Cardiac muscle cell (in vitro differentiated cells and primary cell): Measurements from ENCODE around the gene GLCE. TPM values are rescaled to one million over a fixed set of nuclear protein-coding genes. Genes with fewer than 3 reads are reported as not detected.

ENCODE experiments used
- DNase-seq, 2 donors: peaks; one replicate each; pipeline versions ENCODE4 v3.0.0 to v3.0.0-alpha.2; 2010 to 2017; ENCODE audit warnings: low read depth in 1 of 2, low spot score in 1 of 2
- H3K27ac ChIP-seq: fragments of 200-600 bp; sonication (generic); 2 replicates; pipeline ENCODE4 v1.5.1; 2016
- H3K27me3 ChIP-seq: fragments of 200-600 bp; sonication (generic); 2 replicates; pipeline ENCODE4 v1.6.0; 2016; ENCODE audit warnings: control low read depth
- H3K36me3 ChIP-seq: fragments of 200-600 bp; sonication (generic); 2 replicates; pipeline ENCODE4 v1.5.1; 2016; ENCODE audit warnings: control low read depth
- H3K4me1 ChIP-seq: fragments of 200-600 bp; sonication (generic); 2 replicates; pipeline ENCODE4 v1.8.1; 2017; ENCODE audit warnings: low read depth, mild to moderate bottlenecking, mixed run types
- H3K4me3 ChIP-seq: fragments of 200-600 bp; sonication (generic); 2 replicates; pipeline ENCODE4 v1.5.1; 2016; ENCODE audit warnings: mild to moderate bottlenecking
- H3K9me3 ChIP-seq: fragments of 200-600 bp; sonication (generic); 2 replicates; pipeline ENCODE4 v1.5.1; 2017; ENCODE audit warnings: low read depth, mild to moderate bottlenecking, control low read depth
- polyA plus RNA-seq: library from polyadenylated mRNA; unstranded; fragments of >200 nt; fragmentation: Nextera tagmentation; extraction: Ambion mirVana; gene quantifications from 2 replicates; pipeline ENCODE4 v1.2.1, GENCODE V29; 2016
- total RNA-seq: library from RNA; depleted of rRNA; stranded (reverse); fragments of >200 nt; gene quantifications from 2 replicates; pipeline ENCODE4 v1.2.3, GENCODE V29; 2016
- TF ChIP-seq, protein P1 (sequence below): IDR thresholded peaks from 2 replicates; pipeline ENCODE4 v1.5.1; 2012; ENCODE audit warnings: low read depth, mild to moderate bottlenecking, low read length

The GLCE gene
- total and polyA plus RNA-seq, 2 experiments from 2014 or later, result 6.1 to 9.3 TPM

GRCh38 chr15:69145149-69145693 is 15.2 kb upstream of the GLCE start:
- H3K36me3 ChIP-seq, result no peaks in the 10 kb centered on the region

DNA sequence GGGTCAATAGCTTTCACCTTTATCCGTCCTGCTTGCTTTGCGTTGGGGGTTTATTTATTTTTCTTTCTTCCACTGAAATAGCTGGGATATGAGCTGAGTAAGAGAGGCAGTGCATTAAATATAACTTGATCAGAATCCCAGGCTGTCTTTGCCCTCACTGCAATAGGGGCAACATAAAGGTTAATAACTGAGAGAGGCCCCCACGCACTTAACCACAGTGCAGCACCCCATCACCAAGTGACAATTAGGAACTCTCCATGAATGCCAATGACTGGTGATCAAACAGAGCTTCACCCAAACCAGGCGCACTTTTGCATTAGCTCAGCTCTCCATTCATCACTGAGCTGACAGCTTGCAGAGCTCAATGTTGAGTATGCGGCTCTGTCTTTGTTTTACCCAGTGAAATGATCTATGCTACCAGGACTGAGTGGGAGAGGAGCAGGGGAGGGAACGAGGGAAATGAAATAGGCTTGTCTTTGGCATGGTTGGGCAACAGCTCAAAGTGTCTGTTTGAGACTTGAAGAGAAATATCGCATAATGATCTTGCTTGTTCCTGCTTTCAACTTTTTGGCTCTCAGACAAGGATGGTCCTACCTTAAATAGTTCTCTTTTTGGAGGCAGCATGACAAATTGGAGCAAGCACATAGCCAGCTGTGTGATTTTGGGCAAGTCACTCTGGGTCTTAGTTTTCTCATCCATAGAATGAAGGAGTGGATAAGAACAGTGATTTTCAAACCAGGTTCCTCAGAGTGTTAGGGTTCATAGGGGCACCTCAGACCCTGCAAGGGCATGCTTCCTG is 14.5 kb upstream of the GLCE start:
- Histone ChIP-seq H3K36me3 (no peaks in the 10 kb centered on the region), H3K4me3 (no peak overlapping the region), H3K9me3 (no peaks in the 10 kb centered on the region), H3K4me1 (no peaks in the 10 kb centered on the region), H3K27me3 (no peaks in the 10 kb centered on the region), H3K27ac (no peak overlapping the region)
- TF ChIP-seq, protein P1, sequence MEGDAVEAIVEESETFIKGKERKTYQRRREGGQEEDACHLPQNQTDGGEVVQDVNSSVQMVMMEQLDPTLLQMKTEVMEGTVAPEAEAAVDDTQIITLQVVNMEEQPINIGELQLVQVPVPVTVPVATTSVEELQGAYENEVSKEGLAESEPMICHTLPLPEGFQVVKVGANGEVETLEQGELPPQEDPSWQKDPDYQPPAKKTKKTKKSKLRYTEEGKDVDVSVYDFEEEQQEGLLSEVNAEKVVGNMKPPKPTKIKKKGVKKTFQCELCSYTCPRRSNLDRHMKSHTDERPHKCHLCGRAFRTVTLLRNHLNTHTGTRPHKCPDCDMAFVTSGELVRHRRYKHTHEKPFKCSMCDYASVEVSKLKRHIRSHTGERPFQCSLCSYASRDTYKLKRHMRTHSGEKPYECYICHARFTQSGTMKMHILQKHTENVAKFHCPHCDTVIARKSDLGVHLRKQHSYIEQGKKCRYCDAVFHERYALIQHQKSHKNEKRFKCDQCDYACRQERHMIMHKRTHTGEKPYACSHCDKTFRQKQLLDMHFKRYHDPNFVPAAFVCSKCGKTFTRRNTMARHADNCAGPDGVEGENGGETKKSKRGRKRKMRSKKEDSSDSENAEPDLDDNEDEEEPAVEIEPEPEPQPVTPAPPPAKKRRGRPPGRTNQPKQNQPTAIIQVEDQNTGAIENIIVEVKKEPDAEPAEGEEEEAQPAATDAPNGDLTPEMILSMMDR, result no peak
- peak; percentile 23 to 54 for DNase-seq

More at GRCh38 chr15:69145149-69145693, 15.2 kb upstream of the GLCE start:
- Histone ChIP-seq H3K9me3 (no peaks in the 10 kb centered on the region), H3K4me1 (no peaks in the 10 kb centered on the region), H3K27me3 (no peaks in the 10 kb centered on the region), H3K27ac (no peak overlapping the region), H3K4me3 (no peak overlapping the region)
- TF ChIP-seq, protein P1, result no peak
- no peak for DNase-seq

GRCh38 chr15:69146724-69147435 is 13.6 kb upstream of the GLCE start:
- H3K4me1 ChIP-seq, result no peaks in the 10 kb centered on the region
- DNase-seq, result no peak
- no peak overlapping the region for H3K27ac ChIP-seq
- no peaks in the 10 kb centered on the region for H3K36me3 ChIP-seq
- no peaks in the 10 kb centered on the region for H3K9me3 ChIP-seq
- no peak overlapping the region for H3K4me3 ChIP-seq
- H3K27me3 ChIP-seq, result no peaks in the 10 kb centered on the region
- TF ChIP-seq, protein P1, result no peak

DNA sequence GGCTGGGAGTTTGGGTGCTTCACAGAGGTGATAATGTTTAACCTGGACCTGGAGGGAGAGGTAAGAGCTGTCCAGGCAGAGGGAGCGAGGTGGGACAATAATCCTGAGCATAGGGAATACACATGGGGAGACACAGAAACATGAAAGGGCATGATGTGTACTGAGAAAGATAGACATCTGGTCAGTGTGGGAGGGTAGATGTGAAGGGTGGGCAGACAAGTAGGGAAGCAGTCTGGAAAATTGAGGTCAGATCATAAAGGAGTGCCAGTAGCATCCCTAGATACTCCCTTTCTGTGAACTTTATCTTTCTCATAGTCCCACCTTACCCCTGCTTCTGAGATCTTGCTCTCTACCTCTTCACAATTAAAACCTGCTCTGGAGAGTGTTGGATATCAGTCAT is 12.0 kb upstream of the GLCE start:
- no peak for DNase-seq
- TF ChIP-seq, protein P1, result no peak
- Histone ChIP-seq H3K36me3 (no peaks in the 10 kb centered on the region), H3K4me1 (no peaks in the 10 kb centered on the region), H3K9me3 (no peaks in the 10 kb centered on the region), H3K4me3 (no peak overlapping the region), H3K27ac (no peak overlapping the region), H3K27me3 (no peaks in the 10 kb centered on the region)

DNA sequence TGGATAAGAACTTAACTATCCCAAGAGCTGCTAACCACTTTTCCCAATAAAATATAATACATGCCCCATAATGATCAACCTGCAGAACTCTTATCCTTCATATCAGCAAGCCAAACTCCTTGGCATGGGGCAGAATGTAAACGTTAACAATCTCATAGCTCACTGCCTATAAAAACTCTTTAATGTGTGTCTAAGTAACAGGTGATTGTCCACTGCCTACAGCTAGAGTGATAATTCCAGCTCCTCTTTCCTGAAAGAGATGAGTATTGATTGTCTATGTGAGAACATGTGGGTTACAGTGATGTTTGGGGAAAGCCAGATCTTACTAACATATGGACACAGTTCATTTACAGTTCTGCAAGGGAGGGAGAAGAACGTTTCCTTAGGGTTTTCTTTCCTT is 11.3 kb upstream of the GLCE start:
- H3K27ac ChIP-seq, result no peak overlapping the region
- H3K4me3 ChIP-seq, result no peak overlapping the region
- no peaks in the 10 kb centered on the region for H3K4me1 ChIP-seq
- DNase-seq, result no peak
- TF ChIP-seq, protein P1, result no peak
- H3K9me3 ChIP-seq, result no peaks in the 10 kb centered on the region
- no peaks in the 10 kb centered on the region for H3K27me3 ChIP-seq
- no peaks in the 10 kb centered on the region for H3K36me3 ChIP-seq
